NCI-H226 (cell line): ENCODE results near the gene ABCC5.
A peak's percentile ranks its signal among the peaks of the same experiment; 100 is the strongest.

ENCODE experiments used
- DNase-seq: peaks from one replicate; pipeline ENCODE4 v3.0.0-alpha.2; 2015

ABCC5 gene

GRCh38 chr3:183918178-183918577, 99.5 kb downstream of the ABCC5 start:
- no peak for DNase-seq

DNA sequence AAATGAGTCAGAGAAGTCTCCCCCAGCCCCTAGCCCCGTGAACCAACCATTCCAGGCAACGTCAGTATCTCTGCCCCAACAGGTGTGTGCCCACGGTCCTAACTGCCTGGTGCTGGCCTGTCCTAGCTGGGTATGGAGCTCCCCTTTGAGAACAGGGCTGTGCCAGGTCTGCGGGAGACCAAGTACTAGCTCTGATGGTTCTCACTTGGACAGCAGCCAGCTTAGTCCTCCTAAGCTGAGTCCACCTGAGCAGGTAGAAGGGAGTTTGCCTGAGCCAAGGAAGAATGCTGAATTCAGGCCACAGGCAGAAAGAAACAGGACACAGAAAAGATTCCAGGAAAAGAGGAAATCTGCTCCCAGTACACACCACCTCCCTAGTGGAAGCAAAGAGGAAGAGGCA, 99.9 kb downstream of the ABCC5 start:
- DNase-seq: no peak

GRCh38 chr3:183914856-183915255, 102.8 kb downstream of the ABCC5 start:
- DNase-seq: no peak

GRCh38 chr3:183913580-183913920, 104.1 kb downstream of the ABCC5 start:
- DNase-seq: no peak

GRCh38 chr3:183912895-183913579, 104.6 kb downstream of the ABCC5 start:
- DNase-seq: peak; percentile 25

DNA sequence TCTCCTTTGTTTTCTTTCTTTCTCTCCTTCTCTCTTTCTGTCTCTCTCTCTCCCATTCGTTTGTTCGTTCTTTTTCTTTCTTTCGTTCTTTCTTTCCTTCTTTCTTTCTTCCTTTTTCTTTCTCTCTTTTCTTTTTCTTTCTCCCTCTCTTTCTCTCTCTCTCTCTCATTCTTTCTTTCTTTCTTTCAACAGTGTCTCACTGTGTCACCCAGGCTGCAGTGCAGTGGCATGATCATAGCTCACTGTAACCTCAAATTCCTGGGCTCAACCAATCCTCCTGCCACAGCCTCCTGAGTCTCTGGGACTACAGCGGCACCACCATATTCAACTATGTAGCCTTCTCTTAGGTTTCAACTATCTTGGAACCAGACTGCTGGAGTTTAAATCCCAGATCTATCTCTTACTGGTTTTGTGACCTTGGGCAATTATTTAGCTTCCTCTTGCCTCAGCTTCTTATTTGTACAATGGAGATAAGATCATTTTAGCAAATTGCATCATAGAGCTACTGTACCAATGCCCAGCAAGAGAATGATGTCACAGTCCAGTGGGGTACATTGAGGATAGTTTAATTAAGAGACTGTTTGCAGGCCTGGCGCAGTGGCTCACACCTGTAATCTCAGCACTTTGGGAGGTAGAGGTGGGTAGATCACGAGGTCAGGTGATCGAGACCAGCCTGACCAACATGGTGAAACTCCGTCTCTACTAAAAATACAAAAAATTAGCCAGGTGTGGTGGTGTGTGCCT, 105.7 kb downstream of the ABCC5 start:
- DNase-seq: no peak

DNA sequence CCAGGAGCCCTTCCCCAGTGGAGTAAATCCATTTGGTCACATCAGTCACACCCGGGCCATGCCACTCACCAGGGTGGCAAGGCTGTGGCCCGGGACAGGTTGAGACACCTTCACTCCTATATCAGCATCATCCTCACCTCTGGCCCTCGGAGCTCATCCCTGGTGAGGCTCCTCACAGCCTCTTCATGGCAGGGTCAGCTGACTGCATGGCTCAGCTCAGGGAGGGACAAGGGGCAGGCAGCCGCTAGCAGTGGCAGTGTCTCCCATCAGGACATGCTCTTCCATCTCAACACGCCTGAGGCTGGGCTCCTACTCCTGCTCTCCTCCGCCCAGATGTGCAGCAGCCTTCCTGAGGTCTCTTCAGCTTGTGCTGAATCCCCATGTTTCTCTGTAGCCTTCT, 106.6 kb downstream of the ABCC5 start:
- DNase-seq: no peak

DNA sequence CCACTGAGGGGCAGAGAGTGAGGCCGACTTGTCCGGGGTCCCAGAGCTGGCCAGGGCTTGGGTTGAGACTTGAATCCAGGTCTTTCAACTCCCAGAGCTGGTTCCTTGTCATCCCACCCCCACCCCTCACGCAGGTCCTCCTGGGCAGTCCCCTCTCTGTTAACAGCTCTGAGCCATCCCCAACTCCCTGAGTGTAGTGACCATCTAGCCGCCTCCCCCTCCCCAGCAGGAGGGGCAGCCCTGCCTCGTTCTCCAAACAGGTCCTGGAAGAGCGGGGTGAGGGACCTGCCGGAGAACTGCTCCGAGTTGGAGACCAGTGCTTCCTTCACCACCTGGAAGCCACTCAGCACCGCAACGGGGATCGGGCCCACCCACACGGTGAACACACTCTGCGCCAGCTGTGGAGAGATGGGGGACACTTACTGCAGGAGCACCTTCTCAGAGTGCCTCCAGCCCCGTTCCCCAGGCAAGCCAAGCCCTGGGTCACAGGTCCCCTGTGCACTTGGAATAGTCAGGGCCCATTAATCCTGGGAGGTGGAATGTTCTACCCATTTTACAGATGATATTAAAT, 108.6 kb downstream of the ABCC5 start:
- DNase-seq: no peak

- no peak for DNase-seq
Observed at GRCh38 chr3:183907911-183908331, 109.8 kb downstream of the ABCC5 start.

DNA sequence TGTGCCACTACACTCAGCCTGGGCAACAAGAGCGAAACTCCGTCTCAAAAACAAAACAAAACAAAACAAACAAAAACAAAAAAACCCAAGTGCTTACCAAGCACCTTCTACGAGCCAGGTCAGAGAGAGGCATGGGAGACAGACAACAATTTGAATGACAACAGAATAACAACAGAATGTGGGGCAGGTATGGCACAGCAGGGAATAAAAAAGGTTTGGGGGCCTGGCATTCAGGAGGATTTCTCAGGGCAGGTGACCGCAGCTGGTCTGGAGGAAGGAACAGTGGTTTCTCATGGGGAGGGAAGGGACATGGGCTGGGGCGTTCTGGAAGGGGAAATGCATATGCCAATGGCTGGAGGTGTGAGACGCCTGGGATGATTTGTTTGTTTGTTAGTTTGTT, 110.5 kb downstream of the ABCC5 start:
- DNase-seq: no peak

- DNase-seq: no peak
Observed at GRCh38 chr3:183906234-183906921, 111.3 kb downstream of the ABCC5 start.

DNA sequence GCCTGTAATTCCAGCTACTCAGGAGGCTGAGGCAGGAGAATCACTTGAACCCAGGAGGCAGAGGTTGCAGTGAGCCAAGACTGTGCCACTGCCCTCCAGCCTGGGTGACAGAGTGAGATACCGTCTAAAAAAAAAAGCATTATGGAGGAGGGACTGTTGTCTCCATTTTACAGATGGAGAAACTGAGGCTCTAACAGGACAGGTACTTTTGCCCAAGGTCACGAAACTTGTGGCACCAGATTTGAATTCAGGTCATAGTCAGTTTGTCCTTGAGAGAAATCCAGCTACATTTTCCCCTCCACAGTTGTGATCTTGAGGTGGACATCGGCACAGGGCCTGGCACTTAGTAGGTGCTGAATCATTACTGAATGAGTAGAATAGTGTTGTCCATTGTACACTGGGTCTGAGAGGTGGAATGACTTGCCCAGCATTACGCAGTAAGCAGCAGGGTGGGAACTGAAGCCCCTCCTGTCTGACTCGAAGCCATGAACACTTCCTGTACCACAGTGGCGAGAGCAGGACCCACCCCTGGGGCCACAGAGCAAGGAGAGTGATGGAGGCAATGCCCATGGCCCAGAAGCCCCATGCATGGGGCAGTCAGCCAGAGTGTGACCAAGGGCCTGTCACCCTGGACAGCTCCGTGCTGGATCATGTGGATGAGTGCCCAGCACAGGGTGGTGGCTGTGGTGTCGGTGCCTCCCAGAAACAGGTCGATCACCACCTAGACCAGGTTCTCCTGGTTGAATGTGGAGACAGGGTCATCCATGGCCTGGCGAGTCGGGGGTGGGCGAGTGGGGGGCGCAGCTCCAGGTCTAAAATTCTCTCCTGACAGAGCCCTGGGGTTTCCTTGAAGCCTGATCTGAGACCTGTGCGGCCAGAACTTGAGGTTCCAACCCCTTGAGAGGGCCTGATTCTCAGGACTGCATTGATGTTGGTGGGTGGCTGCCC, 112.6 kb downstream of the ABCC5 start:
- DNase-seq: no peak

- DNase-seq: no peak
Observed at GRCh38 chr3:183898028-183898431, 119.7 kb downstream of the ABCC5 start.

DNA sequence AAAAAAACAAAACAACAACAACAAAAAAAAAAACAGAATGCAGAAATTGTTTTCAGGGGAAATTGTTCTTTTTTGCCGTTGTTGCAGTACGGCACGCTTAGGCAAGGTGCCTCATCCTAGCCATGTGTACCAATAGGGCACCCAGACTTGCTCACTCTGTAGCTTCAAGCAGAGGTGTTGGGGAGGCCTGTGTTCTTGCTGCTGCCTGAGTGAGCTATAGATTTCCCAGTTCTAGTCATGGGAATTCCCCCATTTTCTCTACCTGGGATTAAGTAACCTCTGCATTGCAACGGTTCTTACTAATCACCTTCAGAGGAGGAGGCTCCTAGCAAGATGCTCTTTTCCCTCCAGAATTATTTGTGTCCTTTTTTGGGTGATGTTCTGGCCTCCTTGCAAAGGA, 120.1 kb downstream of the ABCC5 start:
- no peak for DNase-seq

DNA sequence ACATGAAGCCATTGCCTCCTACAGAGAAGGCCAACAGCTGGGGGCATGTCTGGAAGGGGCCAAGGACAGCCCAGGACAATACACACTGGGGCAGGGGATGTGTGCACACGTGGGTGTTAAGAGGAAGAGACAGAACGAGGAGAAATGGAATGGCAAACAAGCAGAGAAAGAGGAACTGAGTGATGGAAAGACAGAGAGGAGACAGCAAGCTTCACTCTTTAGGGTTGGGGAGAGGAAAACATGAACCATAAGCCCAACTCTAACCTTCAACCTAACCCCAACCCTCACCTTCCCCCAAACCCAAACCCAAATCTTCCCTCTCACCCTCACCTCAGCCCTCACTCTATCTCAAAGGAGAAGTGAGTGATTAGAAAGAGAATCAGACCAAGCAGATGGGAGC, 121.1 kb downstream of the ABCC5 start:
- no peak for DNase-seq

DNA sequence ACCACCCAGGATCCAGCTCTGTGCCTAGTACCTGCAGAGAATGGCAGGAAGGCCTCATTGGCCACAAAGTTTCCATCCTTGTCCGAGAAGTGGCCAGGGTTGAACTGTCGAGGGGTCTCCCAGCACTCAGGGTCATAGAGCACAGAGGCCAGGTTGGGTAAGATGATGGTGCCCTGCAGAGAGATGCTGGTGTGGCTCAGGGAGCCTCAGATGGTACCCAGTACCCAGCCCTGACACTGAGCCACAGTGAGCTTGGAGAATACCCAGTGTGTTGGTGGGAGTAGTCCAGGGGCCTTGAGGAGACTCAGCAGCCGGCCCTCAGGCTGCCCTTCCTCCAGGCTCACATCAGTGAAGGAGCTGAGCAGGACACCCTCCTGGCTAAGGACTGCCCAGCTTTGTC, 121.5 kb downstream of the ABCC5 start:
- no peak for DNase-seq

DNA sequence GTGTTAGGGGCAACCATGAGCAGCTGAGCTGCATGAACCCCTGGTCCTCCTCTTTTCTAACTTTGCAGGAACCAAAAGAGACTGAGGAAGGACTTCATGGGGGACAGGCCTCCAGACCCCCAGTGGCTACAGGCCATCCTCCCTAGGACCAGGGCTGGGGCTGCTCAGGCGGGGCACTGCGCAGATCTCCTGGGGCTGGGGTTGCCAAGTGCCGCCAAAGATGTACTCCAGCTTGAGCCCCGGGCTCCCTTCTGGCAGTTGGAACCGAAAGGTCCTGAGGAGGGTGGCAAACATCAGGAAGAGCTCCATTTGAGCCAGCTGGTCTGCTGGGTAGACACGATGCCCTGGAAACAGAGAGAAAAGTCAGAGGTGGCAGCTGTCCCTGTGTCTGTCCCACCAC, 121.9 kb downstream of the ABCC5 start:
- no peak for DNase-seq

DNA sequence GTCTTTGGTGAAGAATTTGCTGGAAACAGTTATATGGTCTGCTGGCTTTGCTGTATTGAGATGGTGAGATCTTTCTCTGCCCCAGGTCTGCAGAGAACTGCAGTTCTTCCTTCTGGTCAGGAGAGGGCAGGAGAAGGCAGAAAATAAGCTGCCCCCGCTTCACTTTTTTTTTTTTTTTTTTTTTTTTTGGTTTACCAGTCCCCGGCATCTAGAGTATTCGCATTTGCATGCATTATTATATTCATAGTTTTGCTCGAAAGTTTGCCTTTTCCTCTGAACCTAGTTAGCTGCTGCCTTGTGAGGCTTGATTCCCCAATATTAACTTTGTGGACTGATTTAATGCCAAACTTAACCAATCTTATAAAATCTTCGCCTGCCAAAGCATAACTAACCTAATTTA, 122.4 kb downstream of the ABCC5 start:
- DNase-seq: no peak

- no peak for DNase-seq
Observed at GRCh38 chr3:183892610-183893214, 125.0 kb downstream of the ABCC5 start.

DNA sequence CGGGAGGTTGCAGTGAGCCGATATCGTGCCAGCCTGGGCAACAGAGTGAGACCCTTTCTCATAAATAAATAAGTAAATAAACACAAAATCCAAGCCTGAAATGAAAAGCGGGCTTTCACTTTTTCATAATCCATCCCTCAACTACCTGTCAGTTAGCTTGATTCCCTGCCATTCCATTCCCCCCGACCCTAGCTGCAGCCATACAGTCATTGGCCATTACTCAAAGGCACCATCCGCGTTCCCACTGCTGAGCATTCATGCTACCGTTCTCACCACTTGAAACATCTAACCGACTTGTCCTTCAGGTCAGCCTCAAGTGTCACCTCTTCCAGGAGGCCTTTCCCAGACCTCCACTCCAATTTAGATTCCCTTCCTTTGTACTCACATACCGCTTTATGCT, 131.9 kb downstream of the ABCC5 start:
- no peak for DNase-seq

GRCh38 chr3:183884427-183885296, 133.0 kb downstream of the ABCC5 start, which contains the start of gene PARL:
PARL (minus strand) TSS chr3:183884880; CDS start chr3:183884846, 34 bp downstream.
- peak; percentile 83 for DNase-seq
